ENCODE data around the gene ST6GALNAC4.

DNA sequence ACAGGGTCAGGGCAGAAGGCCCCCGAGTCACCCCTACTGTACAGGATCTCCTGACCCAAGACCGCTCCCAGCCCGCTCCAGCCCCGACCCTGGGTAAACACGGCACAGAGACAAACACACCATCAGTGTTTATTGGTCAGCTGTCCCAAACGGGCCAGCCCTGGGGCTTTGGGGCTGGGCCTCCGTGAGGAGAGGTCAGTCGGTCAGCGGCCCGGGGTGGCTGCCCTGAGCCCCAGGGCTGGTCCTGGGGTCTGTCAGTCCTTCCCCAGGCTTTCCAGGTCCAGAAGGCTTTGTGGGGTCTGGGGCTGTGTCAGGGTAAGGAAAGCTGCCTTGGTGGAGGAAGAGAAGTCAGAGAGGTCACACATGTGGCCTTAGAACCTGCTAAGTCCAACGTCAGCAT lies 18.1 kb upstream of the ST6GALNAC4 start:
- TF ChIP-seq, protein P1, sequence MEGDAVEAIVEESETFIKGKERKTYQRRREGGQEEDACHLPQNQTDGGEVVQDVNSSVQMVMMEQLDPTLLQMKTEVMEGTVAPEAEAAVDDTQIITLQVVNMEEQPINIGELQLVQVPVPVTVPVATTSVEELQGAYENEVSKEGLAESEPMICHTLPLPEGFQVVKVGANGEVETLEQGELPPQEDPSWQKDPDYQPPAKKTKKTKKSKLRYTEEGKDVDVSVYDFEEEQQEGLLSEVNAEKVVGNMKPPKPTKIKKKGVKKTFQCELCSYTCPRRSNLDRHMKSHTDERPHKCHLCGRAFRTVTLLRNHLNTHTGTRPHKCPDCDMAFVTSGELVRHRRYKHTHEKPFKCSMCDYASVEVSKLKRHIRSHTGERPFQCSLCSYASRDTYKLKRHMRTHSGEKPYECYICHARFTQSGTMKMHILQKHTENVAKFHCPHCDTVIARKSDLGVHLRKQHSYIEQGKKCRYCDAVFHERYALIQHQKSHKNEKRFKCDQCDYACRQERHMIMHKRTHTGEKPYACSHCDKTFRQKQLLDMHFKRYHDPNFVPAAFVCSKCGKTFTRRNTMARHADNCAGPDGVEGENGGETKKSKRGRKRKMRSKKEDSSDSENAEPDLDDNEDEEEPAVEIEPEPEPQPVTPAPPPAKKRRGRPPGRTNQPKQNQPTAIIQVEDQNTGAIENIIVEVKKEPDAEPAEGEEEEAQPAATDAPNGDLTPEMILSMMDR (IDR thresholded peaks at IDR 0.05; ENCODE audit: low read depth, low read length) = no peak
- TF ChIP-seq, protein P2, sequence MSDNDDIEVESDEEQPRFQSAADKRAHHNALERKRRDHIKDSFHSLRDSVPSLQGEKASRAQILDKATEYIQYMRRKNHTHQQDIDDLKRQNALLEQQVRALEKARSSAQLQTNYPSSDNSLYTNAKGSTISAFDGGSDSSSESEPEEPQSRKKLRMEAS (IDR thresholded peaks at IDR 0.05; ENCODE audit: low read depth, low read length) = no peak
- TF ChIP-seq POLR2A (IDR thresholded peaks at IDR 0.05; ENCODE audit: extremely low read depth, insufficient read length) = no peak

Measured in NB4 (cell line).